ENCODE data around the gene MED25. TPM values are rescaled to one million over a fixed set of nuclear protein-coding genes. Genes with fewer than 3 reads are reported as not detected.

Gene MED25
- 14.9 and 16.2 TPM in 2 replicates for total RNA-seq

GRCh38 chr19:49817964-49818648, at the start of gene MED25:
TSS of gene MED25 (plus strand) at chr19:49818289. CDS start at chr19:49818342, 53 bp downstream.

GRCh38 chr19:49812997-49813861, 4.9 kb upstream of the MED25 start, which contains the start of gene FUZ:
TSS of gene FUZ (minus strand) at chr19:49813292. CDS start at chr19:49813106, 186 bp downstream.

DNA sequence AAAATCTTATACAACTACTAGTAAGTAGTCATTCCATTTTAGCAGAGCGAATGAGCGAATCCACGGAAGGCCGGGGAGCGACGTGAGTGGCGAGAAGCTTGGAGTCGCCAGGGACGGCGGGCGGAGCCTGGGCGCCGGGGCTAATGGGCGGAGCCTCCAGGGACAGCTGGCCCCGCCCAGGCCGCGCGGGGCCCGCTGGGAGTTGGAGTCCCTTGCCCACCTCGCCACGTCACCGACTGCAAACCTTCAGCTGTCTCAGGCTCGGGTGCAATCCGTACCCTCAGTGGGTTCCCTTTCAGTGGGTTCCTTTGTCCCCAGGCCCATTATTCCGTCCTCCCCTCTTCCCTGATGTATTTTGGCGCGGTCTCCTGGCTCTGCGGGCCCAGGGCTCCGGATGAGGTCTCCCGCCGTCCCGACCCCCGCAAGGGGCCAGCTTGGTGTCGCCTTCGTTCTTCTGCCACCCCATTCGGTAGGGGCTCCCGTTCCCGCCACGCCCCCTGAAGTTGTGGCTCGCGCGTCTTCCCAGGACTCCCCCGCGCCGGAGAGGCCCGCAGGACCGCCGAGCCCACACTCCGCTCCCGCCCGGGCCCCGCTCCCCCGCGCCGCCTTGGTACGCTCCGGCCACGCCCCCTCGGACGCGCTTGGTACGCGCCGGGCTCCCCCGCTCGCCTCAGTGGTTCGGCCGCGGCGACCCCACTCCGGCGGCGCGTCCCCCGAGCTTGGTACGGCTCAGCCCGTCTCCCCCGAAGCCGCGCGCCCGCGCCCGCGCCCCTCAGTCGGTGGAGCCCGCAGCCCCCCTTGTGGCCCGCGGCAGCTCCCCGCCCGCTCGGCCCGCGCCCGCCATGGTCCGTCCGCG, 32.6 kb downstream of the MED25 start, which contains the start of gene PTOV1:
TSS of gene PTOV1 (plus strand) at position 673 of the 856 bp plus-strand sequence.

GRCh38 chr19:49866933-49867782, 49.1 kb downstream of the MED25 start, which contains the start of gene PNKP:
TSS of gene PNKP (minus strand) at chr19:49867576. CDS start at chr19:49867204, 372 bp downstream.

DNA sequence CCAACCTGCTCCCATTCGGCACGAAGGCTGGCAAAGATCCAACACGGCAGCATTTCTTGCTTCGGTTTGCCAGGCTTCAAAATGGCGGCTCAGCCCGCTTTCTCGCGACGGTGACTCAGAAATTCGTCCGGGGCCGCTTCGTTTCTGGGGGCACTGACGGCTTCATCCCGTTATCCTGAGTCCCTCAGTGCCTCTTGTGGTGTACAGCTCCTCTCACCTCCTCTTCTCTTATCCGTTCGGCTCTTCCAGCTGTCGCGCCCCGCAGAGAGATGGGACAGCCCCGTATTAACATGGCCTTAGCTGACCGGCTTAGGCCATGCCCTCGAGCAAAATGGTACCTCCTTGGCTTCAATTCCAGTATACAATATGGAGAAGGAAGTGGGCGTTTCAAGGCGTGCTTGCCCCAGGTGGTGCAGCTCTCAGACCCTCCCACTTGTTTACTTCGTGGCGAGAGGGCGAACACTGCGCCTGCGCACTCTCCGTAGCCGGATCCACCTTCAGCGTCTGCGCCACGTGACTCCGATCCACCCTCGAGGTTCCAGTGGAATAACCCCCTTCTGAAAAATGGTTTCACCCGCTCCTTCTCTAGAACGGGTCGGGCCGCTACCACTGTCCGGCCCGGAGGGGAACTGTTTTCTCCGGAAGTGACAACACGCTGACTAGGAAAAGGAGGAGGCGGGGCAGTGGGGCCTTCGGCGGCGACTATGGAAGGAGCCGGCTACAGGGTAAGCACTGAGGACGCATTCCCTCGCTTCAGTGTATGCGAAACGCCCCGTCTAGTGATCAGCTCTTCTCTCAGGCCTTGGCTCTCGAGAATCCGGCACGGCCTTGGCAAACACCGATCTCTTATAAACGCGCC, 59.2 kb downstream of the MED25 start, which contains the start of the genes AKT1S1 and TBC1D17:
TSS of gene AKT1S1 (minus strand) at position 336 of the 859 bp plus-strand sequence. CDS start 4,060 bp downstream, outside the sequence.
TSS of gene TBC1D17 (plus strand) at position 683 of the 859 bp plus-strand sequence. CDS start at position 705, 22 bp downstream.

Small RNA genes lying within 50 kb of the gene (small RNA-seq; reads per million reads assigned to genes)
- gene MIR4749: not detected
- not detected for gene MIR6799

Other genes with a start within 250 kb of the MED25 start
- gene NOSIP, start 237.7 kb upstream of the MED25 start, total RNA-seq: 71.4 and 98.5 TPM in 2 replicates
- 0.37 and 0.39 TPM in 2 replicates for gene PRRG2, start 237.0 kb upstream of the MED25 start, total RNA-seq
- 2.6 and 3.5 TPM in 2 replicates for gene PRR12, start 227.1 kb upstream of the MED25 start, total RNA-seq
- 39.3 and 42.0 TPM in 2 replicates for gene RRAS, start 178.1 kb upstream of the MED25 start, total RNA-seq
- 15.4 and 19.9 TPM in 2 replicates for gene SCAF1, start 176.1 kb upstream of the MED25 start, total RNA-seq
- gene IRF3, start 152.4 kb upstream of the MED25 start, total RNA-seq: 47.5 and 53.3 TPM in 2 replicates
- gene BCL2L12, start 152.4 kb upstream of the MED25 start, total RNA-seq: 5.9 and 9.4 TPM in 2 replicates
- 341 and 403 TPM in 2 replicates for gene PRMT1, start 141.0 kb upstream of the MED25 start, total RNA-seq
- gene ADM5, start 128.7 kb upstream of the MED25 start, total RNA-seq: 0.73 and 1.2 TPM in 2 replicates
- gene CPT1C, start 127.2 kb upstream of the MED25 start, total RNA-seq: 16.0 and 22.0 TPM in 2 replicates
- 0.59 and 1.5 TPM in 2 replicates for gene TSKS, start 55.0 kb upstream of the MED25 start, total RNA-seq
- gene AP2A1, start 51.3 kb upstream of the MED25 start, total RNA-seq: 131 and 140 TPM in 2 replicates
- 16.4 and 23.1 TPM in 2 replicates for gene FUZ, start 5.0 kb upstream of the MED25 start, total RNA-seq
- gene PTOV1, start 32.9 kb downstream of the MED25 start, total RNA-seq: 36.4 and 49.5 TPM in 2 replicates
- 33.8 and 55.5 TPM in 2 replicates for gene PNKP, start 49.3 kb downstream of the MED25 start, total RNA-seq
- gene AKT1S1, start 59.1 kb downstream of the MED25 start, total RNA-seq: 13.2 and 13.5 TPM in 2 replicates
- 15.6 and 16.5 TPM in 2 replicates for gene TBC1D17, start 59.4 kb downstream of the MED25 start, total RNA-seq
- 0.20 and 1.1 TPM in 2 replicates for gene IL4I1, start 78.6 kb downstream of the MED25 start, total RNA-seq
- gene ATF5, start 110.9 kb downstream of the MED25 start, total RNA-seq: 5.9 and 6.8 TPM in 2 replicates
- 26.8 and 45.5 TPM in 2 replicates for gene NUP62, start 111.2 kb downstream of the MED25 start, total RNA-seq
- not detected in 2 replicates for gene SIGLEC11, start 142.9 kb downstream of the MED25 start, total RNA-seq
- gene VRK3, start 207.1 kb downstream of the MED25 start, total RNA-seq: 21.7 and 26.8 TPM in 2 replicates
- gene ZNF473, start 207.7 kb downstream of the MED25 start, total RNA-seq: 9.6 and 12.5 TPM in 2 replicates